GM23338 (cell line): ENCODE measurements around the gene ARRB1.

Experiments used
- CREB1 ChIP-seq: fragments of 250-450 bp; sonication (Bioruptor Pico); IDR thresholded peaks from 2 replicates; pipeline ENCODE4 v1.5.0; 2020; ENCODE audit warnings: low read depth, mild to moderate bottlenecking, moderate library complexity
- ETS1 ChIP-seq: IDR thresholded peaks from 2 replicates; pipeline ENCODE4 v1.6.1; 2016; ENCODE audit warnings: antibody characterized with exemption
- EZH2 ChIP-seq: fragments of 200-600 bp; sonication (generic); IDR thresholded peaks from one replicate; pipeline ENCODE4 v1.8.0; 2017; ENCODE audit warnings: antibody characterized with exemption, mild to moderate bottlenecking, low read depth; ENCODE audit not compliant: unreplicated experiment
- EZH2phosphoT487 ChIP-seq: fragments of 200-600 bp; sonication (generic); IDR thresholded peaks from one replicate; pipeline ENCODE4 v1.8.1; 2018; ENCODE audit warnings: antibody characterized with exemption; ENCODE audit not compliant: unreplicated experiment
- POLR2AphosphoS5 ChIP-seq: IDR thresholded peaks from 2 replicates; pipeline ENCODE4 v1.6.1; 2016; ENCODE audit warnings: antibody characterized with exemption, low read depth
- REST ChIP-seq: IDR thresholded peaks from one replicate; pipeline ENCODE4 v1.6.1; 2018; ENCODE audit warnings: antibody characterized with exemption; ENCODE audit not compliant: unreplicated experiment
- STAT1 ChIP-seq: IDR thresholded peaks from one replicate; pipeline ENCODE4 v1.6.1; 2016; ENCODE audit warnings: antibody characterized with exemption; ENCODE audit not compliant: unreplicated experiment
- ZNF462 ChIP-seq: fragments of 250-450 bp; sonication (Bioruptor Pico); IDR thresholded peaks from 2 replicates; pipeline ENCODE4 v1.5.0; 2020; ENCODE audit warnings: mild to moderate bottlenecking, moderate library complexity
- TF ChIP-seq, protein P1 (sequence below), 2 experiments: fragments of 200-600 bp in 1 of 2; sonication (generic) in 1 of 2; conservative IDR thresholded peaks; 2 replicates each; pipeline versions ENCODE4 v1.5.1 to v1.6.1; 2016 to 2017; ENCODE audit warnings: antibody characterized with exemption in 2 of 2, low read depth in 2 of 2, mild to moderate bottlenecking in 2 of 2, moderate library complexity in 1 of 2

DNA sequence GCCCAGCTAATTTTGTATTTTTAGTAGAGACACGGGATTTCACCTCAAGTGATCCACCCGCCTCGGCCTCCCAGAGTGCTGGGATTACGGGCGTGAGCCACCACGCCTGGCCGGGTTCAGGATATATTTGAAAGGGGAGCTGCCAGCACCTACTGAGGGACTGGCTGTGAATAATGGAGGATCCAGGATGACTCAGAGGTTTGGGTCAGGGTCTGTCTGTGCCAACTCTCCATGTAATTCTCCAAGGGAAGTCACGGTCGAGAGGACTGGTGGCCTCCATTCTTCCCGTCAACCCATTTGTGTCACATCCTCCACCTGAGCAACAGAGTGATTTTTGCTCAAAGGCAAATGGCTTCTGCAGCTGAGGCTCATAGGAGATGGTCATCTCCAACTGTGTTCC, 3.6 kb upstream of the ARRB1 start:
- TF ChIP-seq, protein P1, sequence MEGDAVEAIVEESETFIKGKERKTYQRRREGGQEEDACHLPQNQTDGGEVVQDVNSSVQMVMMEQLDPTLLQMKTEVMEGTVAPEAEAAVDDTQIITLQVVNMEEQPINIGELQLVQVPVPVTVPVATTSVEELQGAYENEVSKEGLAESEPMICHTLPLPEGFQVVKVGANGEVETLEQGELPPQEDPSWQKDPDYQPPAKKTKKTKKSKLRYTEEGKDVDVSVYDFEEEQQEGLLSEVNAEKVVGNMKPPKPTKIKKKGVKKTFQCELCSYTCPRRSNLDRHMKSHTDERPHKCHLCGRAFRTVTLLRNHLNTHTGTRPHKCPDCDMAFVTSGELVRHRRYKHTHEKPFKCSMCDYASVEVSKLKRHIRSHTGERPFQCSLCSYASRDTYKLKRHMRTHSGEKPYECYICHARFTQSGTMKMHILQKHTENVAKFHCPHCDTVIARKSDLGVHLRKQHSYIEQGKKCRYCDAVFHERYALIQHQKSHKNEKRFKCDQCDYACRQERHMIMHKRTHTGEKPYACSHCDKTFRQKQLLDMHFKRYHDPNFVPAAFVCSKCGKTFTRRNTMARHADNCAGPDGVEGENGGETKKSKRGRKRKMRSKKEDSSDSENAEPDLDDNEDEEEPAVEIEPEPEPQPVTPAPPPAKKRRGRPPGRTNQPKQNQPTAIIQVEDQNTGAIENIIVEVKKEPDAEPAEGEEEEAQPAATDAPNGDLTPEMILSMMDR (conservative IDR thresholded peaks at IDR 0.05; ENCODE audit: low read depth in 2 of 2): no peak
- no peak for TF ChIP-seq EZH2
- no peak for TF ChIP-seq EZH2phosphoT487
- TF ChIP-seq CREB1 (CRISPR knock-in tag): no peak
- TF ChIP-seq POLR2AphosphoS5: no peak
- no peak for TF ChIP-seq REST
- no peak for TF ChIP-seq ETS1
- no peak for TF ChIP-seq STAT1
- no peak for TF ChIP-seq ZNF462 (CRISPR knock-in tag)
